VCaP (cell line): ENCODE measurements around the gene RPS23.
A peak's percentile ranks its signal among the peaks of the same experiment; 100 is the strongest.

Experiments
- H3K27ac ChIP-seq: fragments of 450-650 bp; 2 replicates; pipeline ENCODE4 v1.5.1; 2017
- TF ChIP-seq, protein P1 (sequence below): fragments of 450-650 bp; conservative IDR thresholded peaks from 2 replicates; pipeline ENCODE4 v1.5.1; 2017; ENCODE audit warnings: mild to moderate bottlenecking, moderate library complexity

RPS23 gene

DNA sequence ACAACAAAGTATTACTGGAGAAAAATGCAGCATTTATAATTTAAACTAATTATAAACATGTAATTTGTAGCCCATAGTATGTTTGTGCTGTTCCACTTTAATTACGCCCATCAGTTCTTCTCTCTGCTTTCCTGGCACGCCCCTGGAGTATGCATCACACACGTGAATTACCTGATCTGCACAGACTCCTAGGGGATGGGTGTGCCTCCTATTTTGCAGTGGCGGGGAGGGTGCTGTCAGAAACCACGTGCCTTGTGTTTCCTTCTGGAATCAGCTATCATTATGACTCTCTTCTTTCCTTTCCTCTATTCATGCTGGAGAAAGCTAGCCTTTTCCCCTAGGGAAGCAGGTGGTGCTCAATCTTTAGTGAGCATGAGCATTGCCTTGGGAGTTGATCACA lies 43.3 kb downstream of the RPS23 start:
- no peak overlapping the region for H3K27ac ChIP-seq
- TF ChIP-seq, protein P1, sequence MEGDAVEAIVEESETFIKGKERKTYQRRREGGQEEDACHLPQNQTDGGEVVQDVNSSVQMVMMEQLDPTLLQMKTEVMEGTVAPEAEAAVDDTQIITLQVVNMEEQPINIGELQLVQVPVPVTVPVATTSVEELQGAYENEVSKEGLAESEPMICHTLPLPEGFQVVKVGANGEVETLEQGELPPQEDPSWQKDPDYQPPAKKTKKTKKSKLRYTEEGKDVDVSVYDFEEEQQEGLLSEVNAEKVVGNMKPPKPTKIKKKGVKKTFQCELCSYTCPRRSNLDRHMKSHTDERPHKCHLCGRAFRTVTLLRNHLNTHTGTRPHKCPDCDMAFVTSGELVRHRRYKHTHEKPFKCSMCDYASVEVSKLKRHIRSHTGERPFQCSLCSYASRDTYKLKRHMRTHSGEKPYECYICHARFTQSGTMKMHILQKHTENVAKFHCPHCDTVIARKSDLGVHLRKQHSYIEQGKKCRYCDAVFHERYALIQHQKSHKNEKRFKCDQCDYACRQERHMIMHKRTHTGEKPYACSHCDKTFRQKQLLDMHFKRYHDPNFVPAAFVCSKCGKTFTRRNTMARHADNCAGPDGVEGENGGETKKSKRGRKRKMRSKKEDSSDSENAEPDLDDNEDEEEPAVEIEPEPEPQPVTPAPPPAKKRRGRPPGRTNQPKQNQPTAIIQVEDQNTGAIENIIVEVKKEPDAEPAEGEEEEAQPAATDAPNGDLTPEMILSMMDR: no peak

DNA sequence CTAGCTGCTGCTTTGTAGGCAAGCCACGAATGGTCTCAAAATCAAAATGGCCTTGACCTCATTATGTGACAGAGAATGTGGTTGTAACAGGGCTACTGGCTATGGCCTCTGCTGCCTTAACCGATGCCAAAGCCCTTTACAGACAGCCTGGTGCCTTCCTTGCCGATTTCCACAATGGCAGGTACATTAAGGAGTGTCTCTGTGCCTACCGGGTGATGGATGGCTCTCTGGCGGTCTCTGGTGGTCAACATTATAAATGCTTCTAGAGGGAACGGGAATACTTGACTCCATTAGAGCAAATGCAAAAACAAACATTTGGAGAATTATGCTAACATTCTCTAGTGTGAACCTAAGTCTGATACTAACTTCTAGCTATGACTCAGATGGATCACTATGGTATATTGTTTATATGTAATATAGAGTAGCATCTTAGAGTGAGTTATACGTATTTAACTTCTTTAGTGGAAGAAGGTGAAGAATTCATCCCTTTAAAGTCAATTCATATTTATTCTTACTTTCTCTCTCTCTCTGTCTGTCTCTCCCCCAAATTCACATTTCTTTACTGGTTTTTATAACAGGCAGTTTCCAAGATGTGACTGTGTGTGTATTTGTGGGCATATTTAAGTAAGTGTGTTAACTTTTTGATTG lies 52.5 kb downstream of the RPS23 start:
- TF ChIP-seq, protein P1: peak; percentile 84
- no peak overlapping the region for H3K27ac ChIP-seq
